Fibroblast of lung (primary cell): ENCODE measurements around the gene CACNA2D3.

Experiments used
- CTCF ChIP-seq, 2 donors: IDR thresholded peaks in 1 of 2; conservative IDR thresholded peaks in 1 of 2; 1 replicate in 1 of 2; 2 replicates in 1 of 2; pipeline ENCODE4 v1.5.1; 2011 to 2012; ENCODE audit warnings: low read length in 2 of 2, control low read depth in 1 of 2, inconsistent platforms in 1 of 2, low read depth in 1 of 2, mild to moderate bottlenecking in 1 of 2
- EZH2 ChIP-seq: IDR thresholded peaks from 2 replicates; pipeline ENCODE4 v1.5.1; 2012; ENCODE audit warnings: low read length, control low read depth, mild to moderate bottlenecking; ENCODE audit errors: missing control alignments

GRCh38 chr3:54755756-54756155 lies 633.4 kb downstream of the CACNA2D3 start:
- no peak for TF ChIP-seq CTCF (conservative IDR thresholded peaks at IDR 0.05 in 1 of 2, IDR thresholded peaks at IDR 0.05 in 1 of 2; ENCODE audit: low read depth in 1 of 2, low read length in 2 of 2)
- no peak for TF ChIP-seq EZH2
